HCT116 (cell line): ENCODE measurements around the gene OTUD5. TPM values are rescaled to one million over a fixed set of nuclear protein-coding genes. Genes with fewer than 3 reads are reported as not detected.

Source experiments
- ATAC-seq: fragments of 200-7000 bp; cut with Tn5 transposase; 2 replicates; pipeline ENCODE4 v1.9.1; 2020; ENCODE audit warnings: mild to moderate bottlenecking, moderate library complexity
- BruUV-seq: library from RNA; stranded (reverse); fragments of 400-500 nt; replicated peaks from 2 replicates; lab custom pipeline; 2021; lab: Mats Ljungman, UMichigan
- CTCF ChIA-PET: fragments of 300-600 bp; sonication (Branson Sonifier 250); formaldehyde crosslinking; loops from one replicate; lab custom pipeline; 2021; ENCODE audit warnings: antibody characterized with exemption; lab: Charles Lee
- POLR2A ChIA-PET: fragments of 300-600, 350-600 bp; sonication (Branson Sonifier 250); formaldehyde crosslinking; loops from one replicate; lab custom pipeline; 2021; ENCODE audit warnings: antibody characterized with exemption; lab: Charles Lee
- RAD21 ChIA-PET, 2 experiments: fragments of 300-600 bp; sonication (Branson Sonifier 250); formaldehyde crosslinking; loops; one replicate each; lab custom pipeline; 2023; ENCODE audit warnings: low total read pairs in 2 of 2; ENCODE audit not compliant: uncharacterized antibody in 2 of 2, unreplicated experiment in 2 of 2, low non-redundant PET in 1 of 2; lab: Charles Lee
- DNase-seq: peaks from one replicate; pipeline ENCODE4 v3.0.0-alpha.2; 2010; ENCODE audit warnings: low read depth, low spot score
- H2AFZ ChIP-seq: fragments of 200-600 bp; shearing (Covaris generic), sonication (generic); 2 replicates; pipeline ENCODE4 v1.6.1; 2017; ENCODE audit warnings: low read depth, mixed run types, mixed read lengths, antibody characterized with exemption, low read length; ENCODE audit not compliant: poor library complexity, severe bottlenecking
- H3K27ac ChIP-seq: 2 replicates; pipeline ENCODE4 v1.5.1; 2012; ENCODE audit warnings: low read depth, low read length
- H3K27me3 ChIP-seq: fragments of 200-600 bp; sonication (generic); 2 replicates; pipeline ENCODE4 v1.6.1; 2016; ENCODE audit warnings: mixed run types, low read length, mixed read lengths; ENCODE audit not compliant: insufficient read depth
- H3K36me3 ChIP-seq, 2 experiments: fragments of 200-500 bp in 1 of 2; fragments of 200-600 bp in 1 of 2; sonication (Bioruptor generic) in 1 of 2; sonication (generic) in 1 of 2; 2 replicates each; pipeline versions ENCODE4 v1.5.1 to v1.6.1; 2014 to 2016; ENCODE audit warnings: low read length in 2 of 2, inconsistent platforms in 1 of 2, mixed read lengths in 1 of 2, mixed run types in 1 of 2; ENCODE audit not compliant: insufficient read depth in 2 of 2, control insufficient read depth in 1 of 2
- H3K4me1 ChIP-seq, 2 experiments: fragments of 200-600 bp in 1 of 2; sonication (generic) in 1 of 2; 2 replicates each; pipeline versions ENCODE4 v1.5.1 to v1.6.1; 2012 to 2017; ENCODE audit warnings: low read length in 2 of 2, inconsistent platforms in 1 of 2, mild to moderate bottlenecking in 1 of 2, mixed read lengths in 1 of 2, mixed run types in 1 of 2, moderate library complexity in 1 of 2; ENCODE audit not compliant: insufficient read depth in 2 of 2, control insufficient read depth in 1 of 2
- H3K4me2 ChIP-seq: fragments of 200-600 bp; sonication (generic); 2 replicates; pipeline ENCODE4 v1.6.1; 2017; ENCODE audit warnings: mixed run types, low read length, mixed read lengths
- H3K4me3 ChIP-seq, 2 experiments: fragments of 200-600 bp in 1 of 2; sonication (generic) in 1 of 2; replicated peaks in 1 of 2; 2 replicates each; pipeline ENCODE4 v1.5.1; 2011 to 2016; ENCODE audit warnings: low read length in 2 of 2, control low read depth in 1 of 2, low read depth in 1 of 2, mild to moderate bottlenecking in 1 of 2, mixed read lengths in 1 of 2, mixed run types in 1 of 2
- H3K79me2 ChIP-seq: fragments of 200-600 bp; sonication (generic); 2 replicates; pipeline ENCODE4 v1.6.1; 2017; ENCODE audit warnings: mild to moderate bottlenecking, mixed run types, low read length, moderate library complexity, mixed read lengths; ENCODE audit not compliant: insufficient read depth
- H3K9ac ChIP-seq: fragments of 200-600 bp; sonication (generic); 2 replicates; pipeline ENCODE4 v1.6.1; 2016; ENCODE audit warnings: low read length, mixed read lengths
- H3K9me2 ChIP-seq: fragments of 200-600 bp; sonication (generic), shearing (Covaris generic); 2 replicates; pipeline ENCODE4 v1.6.1; 2017; ENCODE audit warnings: mixed run types, mild to moderate bottlenecking, moderate library complexity; ENCODE audit not compliant: insufficient read depth
- H3K9me3 ChIP-seq, 2 experiments: fragments of 200-500 bp in 1 of 2; fragments of 200-600 bp in 1 of 2; sonication (Bioruptor generic) in 1 of 2; sonication (generic) in 1 of 2; 2 replicates each; pipeline ENCODE4 v1.6.1; 2014 to 2017; ENCODE audit warnings: low read length in 2 of 2, mixed read lengths in 2 of 2, inconsistent platforms in 1 of 2, low read depth in 1 of 2, mild to moderate bottlenecking in 1 of 2, mixed run types in 1 of 2, moderate library complexity in 1 of 2; ENCODE audit not compliant: control insufficient read depth in 1 of 2, insufficient read depth in 1 of 2
- H4K20me1 ChIP-seq: fragments of 200-600 bp; sonication (generic), shearing (Covaris generic); 2 replicates; pipeline ENCODE4 v1.6.1; 2017; ENCODE audit warnings: mixed run types, mild to moderate bottlenecking, moderate library complexity; ENCODE audit not compliant: insufficient read depth
- CBX3 ChIP-seq: IDR thresholded peaks from 2 replicates; pipeline ENCODE4 v1.6.1; 2012; ENCODE audit warnings: low read depth
- EZH2phosphoT487 ChIP-seq: fragments of 200-600 bp; IDR thresholded peaks from 2 replicates; pipeline ENCODE4 v1.6.1; 2018; ENCODE audit warnings: antibody characterized with exemption, borderline replicate concordance
- FOSL1 ChIP-seq: IDR thresholded peaks from 2 replicates; pipeline ENCODE4 v1.6.1; 2012; ENCODE audit warnings: low read depth
- POLR2A ChIP-seq: IDR thresholded peaks from 2 replicates; pipeline ENCODE4 v1.7.0; 2011; ENCODE audit warnings: borderline replicate concordance; ENCODE audit not compliant: insufficient read depth, insufficient read length; ENCODE audit errors: extremely low read depth
- POLR2AphosphoS5 ChIP-seq: IDR thresholded peaks from 2 replicates; pipeline ENCODE4 v1.6.1; 2011; ENCODE audit warnings: mild to moderate bottlenecking, low read depth, low read length, moderate library complexity
- RAD21 ChIP-seq: IDR thresholded peaks from 2 replicates; pipeline ENCODE4 v1.6.1; 2012; ENCODE audit warnings: low read depth, mild to moderate bottlenecking
- SRF ChIP-seq: IDR thresholded peaks from 2 replicates; pipeline ENCODE4 v1.6.1; 2012; ENCODE audit warnings: low read depth
- TCF7L2 ChIP-seq: IDR thresholded peaks from 2 replicates; pipeline ENCODE4 v1.7.0; 2011; ENCODE audit warnings: borderline replicate concordance, inconsistent platforms; ENCODE audit not compliant: insufficient read depth, insufficient read length; ENCODE audit errors: extremely low read depth
- YY1 ChIP-seq: IDR thresholded peaks from 2 replicates; pipeline ENCODE4 v1.6.1; 2011; ENCODE audit warnings: low read length, low read depth, moderate library complexity, mild to moderate bottlenecking; ENCODE audit not compliant: insufficient replicate concordance; ENCODE audit errors: extremely low read depth
- ZFX ChIP-seq: fragments of 450-650 bp; IDR thresholded peaks from 2 replicates; pipeline ENCODE4 v1.6.1; 2017
- ZNF274 ChIP-seq: fragments of 200-500 bp; sonication (Bioruptor generic); IDR thresholded peaks from 2 replicates; pipeline ENCODE4 v1.6.1; 2014; ENCODE audit warnings: mild to moderate bottlenecking, low read depth, low read length, inconsistent platforms
- intact Hi-C: fragments of 100-400 bp; cut with micrococcal nuclease; formaldehyde crosslinking; loops from 2 replicates; pipeline ENCODE4 v1.10.0; 2022
- total RNA-seq: library from RNA; stranded (reverse); gene quantifications from one replicate; pipeline ENCODE4 v1.2.1, GENCODE V29; 2021; ENCODE audit not compliant: unreplicated experiment
- TF ChIP-seq, protein P1 (sequence below): IDR thresholded peaks from 2 replicates; pipeline ENCODE4 v1.6.1; 2012; ENCODE audit warnings: low read depth
- TF ChIP-seq, protein P2 (sequence below): IDR thresholded peaks from 2 replicates; pipeline ENCODE4 v1.6.1; 2012
- TF ChIP-seq, protein P3 (sequence below): IDR thresholded peaks from 2 replicates; pipeline ENCODE4 v1.6.1; 2012

Gene OTUD5
- total RNA-seq, 1 experiment from 2014 or later: 42.6 TPM

DNA sequence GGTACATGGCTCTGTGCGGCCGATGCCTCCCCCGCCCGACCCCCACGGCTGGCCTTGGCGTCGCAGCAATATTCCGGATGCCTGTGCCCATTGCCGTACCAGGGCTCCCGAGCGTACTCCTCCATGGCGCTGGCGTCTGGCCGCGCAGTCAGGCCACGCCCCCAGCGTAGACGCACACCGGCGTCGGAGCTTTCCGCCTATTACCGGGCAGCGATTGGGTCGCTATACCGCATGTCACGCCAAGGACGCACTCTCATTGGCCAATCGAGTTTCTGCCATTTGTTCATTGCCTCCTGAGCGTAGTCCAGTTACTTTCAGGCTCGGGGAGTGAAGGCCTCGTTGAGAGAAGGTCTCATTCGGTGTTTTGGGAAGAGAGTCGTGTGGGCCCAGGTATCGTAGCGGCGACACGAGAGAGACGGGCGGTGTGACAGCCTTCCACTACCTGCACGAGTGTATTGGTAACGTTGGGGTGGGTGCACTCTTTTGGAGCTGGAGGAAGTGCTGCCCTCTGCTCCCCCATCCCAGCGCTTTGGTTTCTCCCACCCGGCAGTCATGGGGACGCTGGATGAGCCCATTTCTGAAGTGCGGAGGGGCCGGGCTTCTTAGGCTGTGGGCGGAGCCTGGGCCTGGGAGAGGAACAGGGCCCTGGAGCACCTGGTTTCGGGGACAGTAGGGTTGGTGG is 59.6 kb downstream of the OTUD5 start, which contains the start of the genes PQBP1 and TIMM17B:
Gene PQBP1, plus strand, starts transcription at position 306 of the 682 bp plus-strand sequence. CDS start 580 bp downstream, outside the sequence.
Gene TIMM17B, minus strand, starts transcription at position 144 of the 682 bp plus-strand sequence. Its CDS starts 19 bp downstream, at position 125.
- Histone ChIP-seq H3K4me1 (peaks cover 3 to 11% of the 10 kb centered on the region in 2 experiments; a peak in 1 of 4 replicates), H4K20me1 (no peaks in the 10 kb centered on the region), H3K9ac (peak within 1 kb of the TSS; percentile 83), H3K27me3 (no peaks in the 10 kb centered on the region), H3K9me3 (no peaks in the 10 kb centered on the region), H3K36me3 (peaks cover 0 to 7% of the 10 kb centered on the region in 2 experiments; a peak in 2 of 4 replicates), H3K9me2 (no peaks in the 10 kb centered on the region), H2AFZ (no peak within 1 kb of the TSS), H3K27ac (peak within 1 kb of the TSS; percentile 96), H3K4me3 (peak within 1 kb of the TSS; percentile 75 to 77), H3K79me2 (peaks cover 38% of the 10 kb centered on the region), H3K4me2 (peak within 1 kb of the TSS; percentile 87)
- ChIA-PET CTCF (no interaction called here), POLR2A (interaction anchor here (1.0 to 1.6 kb wide), 5 partner anchors 14 to 293 kb away, joined by 3 to 12 read pairs (median 4); partner anchors contain the start of genes HDAC6, OTUD5 and SLC35A2), RAD21 (no interaction called here)
- intact Hi-C loops: loop anchor here (10.0 kb wide), 1 partner anchor 93 kb away; the partner anchor contains the start of gene HDAC6
- no peak for TF ChIP-seq CBX3
- peak; percentile 40 for TF ChIP-seq YY1
- TF ChIP-seq, protein P1, sequence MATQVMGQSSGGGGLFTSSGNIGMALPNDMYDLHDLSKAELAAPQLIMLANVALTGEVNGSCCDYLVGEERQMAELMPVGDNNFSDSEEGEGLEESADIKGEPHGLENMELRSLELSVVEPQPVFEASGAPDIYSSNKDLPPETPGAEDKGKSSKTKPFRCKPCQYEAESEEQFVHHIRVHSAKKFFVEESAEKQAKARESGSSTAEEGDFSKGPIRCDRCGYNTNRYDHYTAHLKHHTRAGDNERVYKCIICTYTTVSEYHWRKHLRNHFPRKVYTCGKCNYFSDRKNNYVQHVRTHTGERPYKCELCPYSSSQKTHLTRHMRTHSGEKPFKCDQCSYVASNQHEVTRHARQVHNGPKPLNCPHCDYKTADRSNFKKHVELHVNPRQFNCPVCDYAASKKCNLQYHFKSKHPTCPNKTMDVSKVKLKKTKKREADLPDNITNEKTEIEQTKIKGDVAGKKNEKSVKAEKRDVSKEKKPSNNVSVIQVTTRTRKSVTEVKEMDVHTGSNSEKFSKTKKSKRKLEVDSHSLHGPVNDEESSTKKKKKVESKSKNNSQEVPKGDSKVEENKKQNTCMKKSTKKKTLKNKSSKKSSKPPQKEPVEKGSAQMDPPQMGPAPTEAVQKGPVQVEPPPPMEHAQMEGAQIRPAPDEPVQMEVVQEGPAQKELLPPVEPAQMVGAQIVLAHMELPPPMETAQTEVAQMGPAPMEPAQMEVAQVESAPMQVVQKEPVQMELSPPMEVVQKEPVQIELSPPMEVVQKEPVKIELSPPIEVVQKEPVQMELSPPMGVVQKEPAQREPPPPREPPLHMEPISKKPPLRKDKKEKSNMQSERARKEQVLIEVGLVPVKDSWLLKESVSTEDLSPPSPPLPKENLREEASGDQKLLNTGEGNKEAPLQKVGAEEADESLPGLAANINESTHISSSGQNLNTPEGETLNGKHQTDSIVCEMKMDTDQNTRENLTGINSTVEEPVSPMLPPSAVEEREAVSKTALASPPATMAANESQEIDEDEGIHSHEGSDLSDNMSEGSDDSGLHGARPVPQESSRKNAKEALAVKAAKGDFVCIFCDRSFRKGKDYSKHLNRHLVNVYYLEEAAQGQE: no peak
- no peak for TF ChIP-seq SRF
- peak; percentile 24; the same call in 1 of the 2 replicates for TF ChIP-seq ZFX
- TF ChIP-seq TCF7L2: no peak
- no peak for TF ChIP-seq FOSL1
- TF ChIP-seq EZH2phosphoT487: no peak
- TF ChIP-seq POLR2A: peak; percentile 62
- no peak for TF ChIP-seq ZNF274
- TF ChIP-seq, protein P2, sequence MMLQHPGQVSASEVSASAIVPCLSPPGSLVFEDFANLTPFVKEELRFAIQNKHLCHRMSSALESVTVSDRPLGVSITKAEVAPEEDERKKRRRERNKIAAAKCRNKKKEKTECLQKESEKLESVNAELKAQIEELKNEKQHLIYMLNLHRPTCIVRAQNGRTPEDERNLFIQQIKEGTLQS: no peak
- peak; percentile 62 for TF ChIP-seq POLR2AphosphoS5
- TF ChIP-seq RAD21: no peak
- TF ChIP-seq, protein P3, sequence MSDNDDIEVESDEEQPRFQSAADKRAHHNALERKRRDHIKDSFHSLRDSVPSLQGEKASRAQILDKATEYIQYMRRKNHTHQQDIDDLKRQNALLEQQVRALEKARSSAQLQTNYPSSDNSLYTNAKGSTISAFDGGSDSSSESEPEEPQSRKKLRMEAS: no peak
- ATAC-seq (peak; percentile 90), DNase-seq (peak; percentile 93)
- BruUV-seq: no TSS peak
